RCC 7860 (cell line): ENCODE measurements around the gene GREB1L.
"Not testable (repeated sequence)": the region's sequence is repeated elsewhere in the genome, so short reads cannot be mapped to it uniquely, and the experiment has no call there.

Source experiments
- DNase-seq: peaks from one replicate; pipeline ENCODE4 v3.0.0-alpha.2; 2015; ENCODE audit warnings: low spot score
- FAIRE-seq: peaks from 2 replicates; lab custom pipeline; 2012; peaks lifted over from hg19 to GRCh38; lab: Jason Lieb, UNC

The GREB1L gene

GRCh38 chr18:21362831-21363230, 120.8 kb downstream of the GREB1L start:
- no peak for DNase-seq
- FAIRE-seq: no peak

- DNase-seq: no peak
- no peak for FAIRE-seq
These were observed 121.3 kb downstream of the GREB1L start for GRCh38 chr18:21363348-21363747.

GRCh38 chr18:21364471-21364870, 122.4 kb downstream of the GREB1L start:
- DNase-seq: no peak
- no peak for FAIRE-seq

- FAIRE-seq (no peak), DNase-seq (no peak)
These were observed 124.9 kb downstream of the GREB1L start for GRCh38 chr18:21366896-21367295.

GRCh38 chr18:21369146-21369545, 127.1 kb downstream of the GREB1L start:
- no peak for DNase-seq
- FAIRE-seq: no peak

- peak; percentile 12 for FAIRE-seq
These were observed 127.6 kb downstream of the GREB1L start for GRCh38 chr18:21369597-21369996.

GRCh38 chr18:21383031-21383430, 141.0 kb downstream of the GREB1L start:
- DNase-seq (no peak), FAIRE-seq (no peak)

More at GRCh38 chr18:21369597-21369996, 127.6 kb downstream of the GREB1L start:
- DNase-seq: not testable (repeated sequence)

- DNase-seq: no peak
- FAIRE-seq: no peak
These were observed 144.7 kb downstream of the GREB1L start for GRCh38 chr18:21386523-21387240.

GRCh38 chr18:21387886-21388285, 145.9 kb downstream of the GREB1L start:
- FAIRE-seq: no peak
- DNase-seq: no peak

GRCh38 chr18:21389283-21389682, 147.3 kb downstream of the GREB1L start:
- no peak for FAIRE-seq
- no peak for DNase-seq

- no peak for DNase-seq
- FAIRE-seq: no peak
These were observed 147.9 kb downstream of the GREB1L start for GRCh38 chr18:21389903-21390302.

GRCh38 chr18:21391074-21391673, 149.1 kb downstream of the GREB1L start:
- FAIRE-seq: peak; percentile 91
- peak; percentile 35 for DNase-seq

- FAIRE-seq (no peak), DNase-seq (no peak)
These were observed 152.0 kb downstream of the GREB1L start for GRCh38 chr18:21393986-21394385.

GRCh38 chr18:21398121-21398520, 156.1 kb downstream of the GREB1L start:
- DNase-seq (no peak), FAIRE-seq (no peak)

GRCh38 chr18:21402272-21402671, 160.2 kb downstream of the GREB1L start:
- DNase-seq (no peak), FAIRE-seq (no peak)

- no peak for FAIRE-seq
- no peak for DNase-seq
These were observed 162.4 kb downstream of the GREB1L start for GRCh38 chr18:21404426-21404825.

GRCh38 chr18:21406116-21406515, 164.1 kb downstream of the GREB1L start:
- DNase-seq: no peak

GRCh38 chr18:21408681-21409080, 166.6 kb downstream of the GREB1L start:
- no peak for FAIRE-seq
- no peak for DNase-seq

More at GRCh38 chr18:21406116-21406515, 164.1 kb downstream of the GREB1L start:
- no peak for FAIRE-seq

- FAIRE-seq (no peak), DNase-seq (no peak)
These were observed 191.4 kb downstream of the GREB1L start for GRCh38 chr18:21433436-21433835.

GRCh38 chr18:21439431-21439846, 197.4 kb downstream of the GREB1L start:
- FAIRE-seq (peak; percentile 42), DNase-seq (peak; percentile 68)

- no peak for DNase-seq
- FAIRE-seq: no peak
These were observed 199.6 kb downstream of the GREB1L start for GRCh38 chr18:21441670-21442069.

- peak; percentile 14 for DNase-seq
- peak; percentile 80 for FAIRE-seq
These were observed 201.9 kb downstream of the GREB1L start for GRCh38 chr18:21443776-21444464.
